ENCODE data around the gene ASB3. TPM values are rescaled to one million over a fixed set of nuclear protein-coding genes. Genes with fewer than 3 reads are reported as not detected.

The ASB3 gene
- total RNA-seq, 4 donors from 2014 or later = 10.0 to 15.0 (median 13.2) TPM

DNA sequence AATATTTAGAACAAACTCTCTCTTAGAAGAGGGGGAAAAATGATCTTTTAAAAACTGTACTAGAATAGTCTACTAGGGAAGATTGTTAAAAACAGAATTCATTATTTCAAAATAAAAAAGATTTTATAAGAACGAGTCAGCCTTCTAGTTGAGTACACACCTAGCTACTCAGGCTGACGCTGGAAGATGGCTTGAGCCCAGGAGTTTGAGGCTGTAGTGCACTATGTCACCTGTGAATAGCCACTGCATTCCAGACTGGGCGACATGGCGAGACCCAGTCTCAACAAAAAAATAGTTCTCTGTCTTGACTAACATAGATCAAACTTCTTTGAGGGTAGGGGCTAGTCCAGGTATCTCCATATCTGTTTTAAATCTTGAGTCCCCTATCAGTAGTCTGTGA lies 34.0 kb upstream of the ASB3 start:
- no peaks in the 10 kb centered on the region for H3K9me3 ChIP-seq
- intact Hi-C loops (cut with DNase I) = loop anchor here (5.0 kb wide), 1 partner anchor 37 kb away; the partner anchor contains the start of gene GPR75
- H3K27ac ChIP-seq (replicated peaks in 1 of 4) = no peak overlapping the region
- no peak for DNase-seq (ENCODE audit: extremely low spot score)
- peaks cover 0 to under 1% (median under 1%) of the 10 kb centered on the region in 4 donors for H3K4me1 ChIP-seq
- no peaks in the 10 kb centered on the region for H3K27me3 ChIP-seq
- peaks cover 3 to 42% (median 34%) of the 10 kb centered on the region in 4 donors for H3K36me3 ChIP-seq
- WGBS = 82% methylated on average over 4 of the region's 4 CpGs
- no peak overlapping the region for H3K4me3 ChIP-seq
- TF ChIP-seq POLR2AphosphoS5 (IDR thresholded peaks at IDR 0.05) (no peak), EP300 (IDR thresholded peaks at IDR 0.05) (no peak), POLR2A (IDR thresholded peaks at IDR 0.05; ENCODE audit: low read depth) (no peak)
- TF ChIP-seq, protein P1, sequence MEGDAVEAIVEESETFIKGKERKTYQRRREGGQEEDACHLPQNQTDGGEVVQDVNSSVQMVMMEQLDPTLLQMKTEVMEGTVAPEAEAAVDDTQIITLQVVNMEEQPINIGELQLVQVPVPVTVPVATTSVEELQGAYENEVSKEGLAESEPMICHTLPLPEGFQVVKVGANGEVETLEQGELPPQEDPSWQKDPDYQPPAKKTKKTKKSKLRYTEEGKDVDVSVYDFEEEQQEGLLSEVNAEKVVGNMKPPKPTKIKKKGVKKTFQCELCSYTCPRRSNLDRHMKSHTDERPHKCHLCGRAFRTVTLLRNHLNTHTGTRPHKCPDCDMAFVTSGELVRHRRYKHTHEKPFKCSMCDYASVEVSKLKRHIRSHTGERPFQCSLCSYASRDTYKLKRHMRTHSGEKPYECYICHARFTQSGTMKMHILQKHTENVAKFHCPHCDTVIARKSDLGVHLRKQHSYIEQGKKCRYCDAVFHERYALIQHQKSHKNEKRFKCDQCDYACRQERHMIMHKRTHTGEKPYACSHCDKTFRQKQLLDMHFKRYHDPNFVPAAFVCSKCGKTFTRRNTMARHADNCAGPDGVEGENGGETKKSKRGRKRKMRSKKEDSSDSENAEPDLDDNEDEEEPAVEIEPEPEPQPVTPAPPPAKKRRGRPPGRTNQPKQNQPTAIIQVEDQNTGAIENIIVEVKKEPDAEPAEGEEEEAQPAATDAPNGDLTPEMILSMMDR (IDR thresholded peaks at IDR 0.05) = no peak

GRCh38 chr2:53820048-53820447 lies 33.3 kb upstream of the ASB3 start:
- TF ChIP-seq, protein P1 (IDR thresholded peaks at IDR 0.05) = no peak
- TF ChIP-seq POLR2AphosphoS5 (IDR thresholded peaks at IDR 0.05) = no peak
- no peak for TF ChIP-seq EP300 (IDR thresholded peaks at IDR 0.05)
- TF ChIP-seq POLR2A (IDR thresholded peaks at IDR 0.05; ENCODE audit: low read depth) = no peak

DNA sequence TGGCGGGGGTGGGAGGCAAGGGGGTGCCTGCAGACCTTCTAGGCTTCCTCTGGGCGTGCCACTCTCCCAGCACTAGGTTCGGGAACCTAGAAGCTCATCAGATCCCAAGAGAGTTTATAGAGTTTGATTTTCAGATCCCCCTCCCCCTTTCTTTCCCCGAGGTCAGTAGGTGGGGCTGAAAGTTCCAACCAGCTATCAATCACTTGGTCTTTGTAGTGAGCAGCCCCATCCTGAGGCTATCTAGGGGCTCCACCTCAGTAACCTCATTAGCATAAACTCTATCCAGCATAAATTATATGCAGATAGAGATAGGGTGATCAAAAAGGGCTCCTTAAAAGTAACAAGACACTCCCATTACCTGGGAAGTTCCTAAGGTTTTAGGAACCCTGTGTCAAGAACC lies 32.9 kb upstream of the ASB3 start:
- intact Hi-C loops (cut with DNase I) = loop anchor here (5.0 kb wide), 1 partner anchor 38 kb away; the partner anchor contains the start of gene GPR75
- no peaks in the 10 kb centered on the region for H3K9me3 ChIP-seq
- H3K4me1 ChIP-seq = no peaks in the 10 kb centered on the region
- no peak overlapping the region for H3K27ac ChIP-seq (replicated peaks in 1 of 4)
- TF ChIP-seq POLR2AphosphoS5 (IDR thresholded peaks at IDR 0.05) = no peak
- H3K27me3 ChIP-seq = no peaks in the 10 kb centered on the region
- WGBS = 85% methylated on average over 4 of the region's 4 CpGs
- DNase-seq (ENCODE audit: extremely low spot score) = no peak
- peaks cover 11 to 52% (median 44%) of the 10 kb centered on the region in 4 donors for H3K36me3 ChIP-seq
- no peak overlapping the region for H3K4me3 ChIP-seq

More at GRCh38 chr2:53820048-53820447, 33.3 kb upstream of the ASB3 start:
- WGBS = 92% methylated on average over 9 of the region's 9 CpGs
- Histone ChIP-seq H3K27ac (replicated peaks in 1 of 4) (no peak overlapping the region), H3K4me3 (no peak overlapping the region), H3K9me3 (no peaks in the 10 kb centered on the region), H3K36me3 (peaks cover 7 to 48% (median 40%) of the 10 kb centered on the region in 4 donors), H3K27me3 (no peaks in the 10 kb centered on the region), H3K4me1 (no peaks in the 10 kb centered on the region)
- no peak for DNase-seq (ENCODE audit: extremely low spot score)
- intact Hi-C loops (cut with DNase I) = loop anchor here (5.0 kb wide), 1 partner anchor 37 kb away; the partner anchor contains the start of gene GPR75

DNA sequence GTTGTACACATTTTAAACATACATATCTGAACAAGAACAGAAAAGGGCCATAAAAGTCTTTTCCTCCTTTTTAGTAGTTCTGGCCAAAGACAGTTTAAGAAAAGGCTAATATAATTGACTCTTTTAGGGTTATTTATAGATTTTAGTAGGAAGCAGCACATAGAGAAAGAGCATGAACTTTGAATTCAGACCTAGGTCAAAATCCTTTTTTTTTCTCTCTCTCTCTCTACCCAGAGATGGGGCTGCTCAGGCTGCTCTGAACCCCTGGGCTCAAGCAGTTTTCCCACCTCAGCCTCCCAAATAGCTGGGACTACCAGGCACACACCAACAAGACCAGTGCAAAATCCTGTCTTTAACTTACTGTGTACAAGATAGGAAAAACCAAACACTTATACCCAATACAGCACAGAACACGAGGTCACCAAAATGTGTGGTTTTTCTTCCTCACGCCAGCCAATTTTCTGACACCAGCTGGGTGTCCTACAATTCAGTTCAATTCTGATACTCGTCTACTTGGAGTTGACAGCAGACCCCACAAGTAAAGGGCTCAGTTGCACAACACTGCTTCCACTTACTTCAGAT lies 32.2 kb upstream of the ASB3 start:
- WGBS = 92% methylated on average over 3 of the region's 3 CpGs
- H3K9me3 ChIP-seq = no peaks in the 10 kb centered on the region
- peaks cover 12 to 59% (median 45%) of the 10 kb centered on the region in 4 donors for H3K36me3 ChIP-seq
- intact Hi-C loops (cut with DNase I) = no loop called here
- no peak for TF ChIP-seq EP300 (IDR thresholded peaks at IDR 0.05)
- no peak for TF ChIP-seq POLR2A (IDR thresholded peaks at IDR 0.05; ENCODE audit: low read depth)
- TF ChIP-seq, protein P1 (IDR thresholded peaks at IDR 0.05) = no peak
- no peak for TF ChIP-seq POLR2AphosphoS5 (IDR thresholded peaks at IDR 0.05)
- H3K4me3 ChIP-seq = no peak overlapping the region
- no peaks in the 10 kb centered on the region for H3K27me3 ChIP-seq
- no peak for DNase-seq (ENCODE audit: extremely low spot score)
- H3K27ac ChIP-seq (replicated peaks in 1 of 4) = no peak overlapping the region
- no peaks in the 10 kb centered on the region for H3K4me1 ChIP-seq

DNA sequence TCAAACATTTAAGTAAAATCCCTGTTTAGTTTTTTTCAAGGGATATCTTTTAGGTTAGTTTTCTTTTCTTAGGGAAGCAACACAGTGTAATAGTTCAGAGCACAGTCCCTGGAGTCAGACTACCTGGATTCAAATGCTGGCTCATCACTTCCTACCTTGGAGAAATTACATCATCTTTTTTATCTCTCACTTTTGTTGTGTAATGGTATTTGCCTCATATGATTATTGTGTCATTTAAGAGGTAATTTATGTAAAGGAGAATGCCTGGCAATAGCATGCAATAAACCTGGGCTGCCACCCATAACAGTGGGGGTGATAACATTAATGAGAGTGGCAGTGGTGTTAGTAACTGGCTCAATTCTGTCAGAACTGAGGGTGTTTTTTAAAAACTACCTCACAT lies 26.4 kb upstream of the ASB3 start:
- no peaks in the 10 kb centered on the region for H3K9me3 ChIP-seq
- H3K36me3 ChIP-seq = peaks cover 47 to 98% (median 78%) of the 10 kb centered on the region in 4 donors
- TF ChIP-seq EP300 (IDR thresholded peaks at IDR 0.05) = no peak
- no peak for TF ChIP-seq POLR2A (IDR thresholded peaks at IDR 0.05; ENCODE audit: low read depth)
- TF ChIP-seq POLR2AphosphoS5 (IDR thresholded peaks at IDR 0.05) = no peak
- TF ChIP-seq, protein P1 (IDR thresholded peaks at IDR 0.05) = no peak
- H3K4me1 ChIP-seq = no peaks in the 10 kb centered on the region
- H3K27me3 ChIP-seq = no peaks in the 10 kb centered on the region
- DNase-seq (ENCODE audit: extremely low spot score) = no peak
- H3K27ac ChIP-seq (replicated peaks in 1 of 4) = no peak overlapping the region
- intact Hi-C loops (cut with DNase I) = no loop called here
- H3K4me3 ChIP-seq = no peak overlapping the region
